GM18951 (cell line): ENCODE measurements around the gene PDZD4.

Source experiments
- POLR2A ChIP-seq: IDR thresholded peaks from 4 replicates; pipeline ENCODE4 v1.6.1; 2011; ENCODE audit warnings: mild to moderate bottlenecking; ENCODE audit not compliant: insufficient read length, insufficient read depth; ENCODE audit errors: extremely low read depth
- in situ Hi-C: fragments of 300-500 bp; cut with MboI; formaldehyde crosslinking; loops from one replicate; pipeline ENCODE4 v1.12.0; 2022; ENCODE audit warnings: low sequenced_read_pairs, mixed read lengths, inconsistent platforms; ENCODE audit not compliant: unreplicated experiment

PDZD4 gene, protein sequence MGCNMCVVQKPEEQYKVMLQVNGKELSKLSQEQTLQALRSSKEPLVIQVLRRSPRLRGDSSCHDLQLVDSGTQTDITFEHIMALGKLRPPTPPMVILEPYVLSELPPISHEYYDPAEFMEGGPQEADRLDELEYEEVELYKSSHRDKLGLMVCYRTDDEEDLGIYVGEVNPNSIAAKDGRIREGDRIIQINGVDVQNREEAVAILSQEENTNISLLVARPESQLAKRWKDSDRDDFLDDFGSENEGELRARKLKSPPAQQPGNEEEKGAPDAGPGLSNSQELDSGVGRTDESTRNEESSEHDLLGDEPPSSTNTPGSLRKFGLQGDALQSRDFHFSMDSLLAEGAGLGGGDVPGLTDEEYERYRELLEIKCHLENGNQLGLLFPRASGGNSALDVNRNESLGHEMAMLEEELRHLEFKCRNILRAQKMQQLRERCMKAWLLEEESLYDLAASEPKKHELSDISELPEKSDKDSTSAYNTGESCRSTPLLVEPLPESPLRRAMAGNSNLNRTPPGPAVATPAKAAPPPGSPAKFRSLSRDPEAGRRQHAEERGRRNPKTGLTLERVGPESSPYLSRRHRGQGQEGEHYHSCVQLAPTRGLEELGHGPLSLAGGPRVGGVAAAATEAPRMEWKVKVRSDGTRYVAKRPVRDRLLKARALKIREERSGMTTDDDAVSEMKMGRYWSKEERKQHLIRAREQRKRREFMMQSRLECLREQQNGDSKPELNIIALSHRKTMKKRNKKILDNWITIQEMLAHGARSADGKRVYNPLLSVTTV

DNA sequence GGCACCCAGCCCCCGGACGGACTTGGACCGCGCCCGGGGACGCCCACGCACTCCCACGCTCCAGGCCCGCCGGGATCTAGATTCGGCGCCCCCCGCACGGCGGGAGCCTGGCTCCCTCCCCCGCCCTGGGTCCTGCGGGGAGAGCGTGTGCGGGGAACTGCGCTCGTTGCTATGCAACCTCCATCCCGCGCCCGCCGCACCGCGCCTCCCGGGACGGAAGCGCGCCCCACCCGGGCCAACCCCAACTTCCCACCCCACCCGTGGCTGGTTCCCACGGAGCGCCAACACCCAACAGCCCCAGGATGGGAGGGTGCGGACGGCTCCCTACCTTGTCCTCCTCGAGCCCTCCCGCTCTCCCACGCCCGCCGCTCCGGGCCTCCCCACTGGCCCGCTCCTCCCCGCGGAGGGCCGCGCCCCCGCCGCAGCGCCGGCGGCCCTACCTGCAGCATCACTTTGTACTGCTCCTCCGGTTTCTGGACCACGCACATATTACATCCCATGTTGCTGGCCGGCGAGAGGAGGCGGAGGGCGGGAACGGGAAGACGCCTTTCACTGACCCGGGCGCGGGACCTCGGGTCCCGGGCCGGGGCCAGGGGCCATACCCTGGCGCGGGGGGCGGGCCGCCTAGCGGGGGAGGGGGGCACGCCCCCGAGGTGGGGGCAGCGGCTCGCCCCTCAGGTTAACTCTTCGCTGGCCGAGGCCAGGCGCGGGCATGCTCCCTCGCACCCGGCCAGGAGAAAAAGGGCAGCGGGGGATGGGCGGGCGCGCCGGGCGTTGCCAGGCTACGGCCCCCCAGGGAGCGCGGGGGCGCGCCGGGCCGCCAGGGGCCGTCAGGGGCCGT lies at the start of gene PDZD4:
PDZD4 (minus strand) TSS at position 746 of the 841 bp plus-strand sequence; CDS start at position 500, 246 bp downstream.
- in situ Hi-C loops, result no loop called here
- TF ChIP-seq POLR2A, result no peak

DNA sequence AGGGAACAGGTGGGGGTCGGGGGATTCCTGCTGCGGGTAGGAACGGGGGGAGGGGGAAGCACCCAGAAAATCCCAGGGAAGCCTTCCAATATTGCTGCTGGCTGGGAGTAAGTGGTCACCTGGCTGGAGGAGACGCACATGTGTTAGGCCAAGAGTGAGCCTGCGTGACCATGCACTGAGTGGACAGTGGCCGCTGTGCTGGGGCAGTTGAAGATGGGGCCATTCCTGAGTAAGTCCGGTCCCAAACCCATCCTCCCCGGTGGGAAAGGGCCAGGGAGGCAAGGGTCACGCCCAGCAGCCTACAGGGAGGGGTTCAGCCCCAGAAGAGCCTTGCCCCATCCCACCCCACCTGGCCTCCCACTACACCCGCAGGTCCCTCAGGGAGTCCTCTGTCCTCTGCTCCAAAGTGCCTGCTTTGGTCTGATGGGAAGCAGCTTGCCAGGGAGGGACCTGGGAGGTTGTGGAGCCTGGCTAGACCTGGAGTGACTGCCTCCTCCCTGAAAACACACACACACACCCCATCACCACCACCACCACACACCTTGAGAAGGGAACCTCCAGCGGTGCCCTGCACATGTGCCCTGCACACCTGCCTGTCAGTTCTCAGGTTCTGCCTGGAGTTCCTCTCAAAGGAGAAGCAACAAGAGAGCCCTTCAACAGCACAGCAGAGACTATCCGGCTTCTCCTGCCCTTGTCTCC lies 49.5 kb upstream of the PDZD4 start:
- in situ Hi-C loops, result no loop called here
- TF ChIP-seq POLR2A, result no peak

DNA sequence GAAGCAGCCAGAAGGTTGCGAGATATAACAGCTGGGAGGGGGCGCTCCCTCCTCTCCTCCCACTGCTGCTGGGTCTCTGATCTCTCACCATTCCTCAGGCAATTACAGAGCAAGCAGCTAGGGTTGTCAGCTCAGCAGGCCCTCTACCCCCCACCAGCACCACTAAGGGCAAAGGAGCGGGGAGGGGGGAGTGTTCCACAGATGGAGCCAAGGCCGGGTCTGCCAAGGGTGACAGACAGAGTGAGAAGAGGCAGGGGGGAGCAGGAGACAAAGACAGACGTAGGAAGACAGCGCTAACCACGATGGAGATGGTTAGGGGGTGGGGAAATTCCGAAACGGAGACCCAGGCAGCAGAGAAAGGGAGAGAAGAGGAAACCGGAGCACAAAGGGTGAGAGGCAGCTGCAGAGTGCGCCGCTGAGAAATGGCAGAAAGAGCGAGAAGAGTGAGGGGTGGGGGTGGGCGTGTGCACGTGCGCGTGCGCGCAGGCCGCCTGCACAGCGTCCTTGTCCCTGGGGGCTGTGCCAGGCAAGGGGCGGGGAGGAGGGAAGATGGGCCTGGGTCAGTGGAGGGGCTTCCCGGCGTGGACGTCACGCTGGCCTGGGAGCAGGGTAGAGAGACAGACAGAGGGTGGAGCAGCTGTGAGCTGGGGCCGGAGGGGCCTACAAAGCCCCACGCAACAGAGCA lies 48.8 kb upstream of the PDZD4 start:
- in situ Hi-C loops, result no loop called here
- no peak for TF ChIP-seq POLR2A

DNA sequence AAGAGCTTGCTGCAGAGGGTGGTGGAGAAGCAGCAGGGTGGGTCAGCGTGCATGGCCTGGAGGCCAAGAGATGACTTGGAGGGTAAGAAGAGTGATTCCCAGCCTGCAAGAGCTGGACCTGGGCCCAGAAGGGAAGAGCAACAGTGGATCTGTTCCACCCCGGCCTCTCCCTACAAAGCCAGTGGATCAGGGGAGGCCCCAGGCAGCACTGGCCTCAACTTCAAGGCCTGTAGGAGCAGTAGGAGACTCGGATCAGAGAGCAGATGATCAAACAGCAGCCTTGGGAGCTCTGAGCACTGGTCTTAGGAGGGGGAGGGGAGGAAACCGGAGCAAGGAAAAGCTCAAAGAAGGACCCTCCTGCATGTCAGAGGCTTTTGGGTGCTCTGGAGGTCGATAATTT lies 48.0 kb upstream of the PDZD4 start:
- in situ Hi-C loops, result no loop called here
- TF ChIP-seq POLR2A, result no peak

DNA sequence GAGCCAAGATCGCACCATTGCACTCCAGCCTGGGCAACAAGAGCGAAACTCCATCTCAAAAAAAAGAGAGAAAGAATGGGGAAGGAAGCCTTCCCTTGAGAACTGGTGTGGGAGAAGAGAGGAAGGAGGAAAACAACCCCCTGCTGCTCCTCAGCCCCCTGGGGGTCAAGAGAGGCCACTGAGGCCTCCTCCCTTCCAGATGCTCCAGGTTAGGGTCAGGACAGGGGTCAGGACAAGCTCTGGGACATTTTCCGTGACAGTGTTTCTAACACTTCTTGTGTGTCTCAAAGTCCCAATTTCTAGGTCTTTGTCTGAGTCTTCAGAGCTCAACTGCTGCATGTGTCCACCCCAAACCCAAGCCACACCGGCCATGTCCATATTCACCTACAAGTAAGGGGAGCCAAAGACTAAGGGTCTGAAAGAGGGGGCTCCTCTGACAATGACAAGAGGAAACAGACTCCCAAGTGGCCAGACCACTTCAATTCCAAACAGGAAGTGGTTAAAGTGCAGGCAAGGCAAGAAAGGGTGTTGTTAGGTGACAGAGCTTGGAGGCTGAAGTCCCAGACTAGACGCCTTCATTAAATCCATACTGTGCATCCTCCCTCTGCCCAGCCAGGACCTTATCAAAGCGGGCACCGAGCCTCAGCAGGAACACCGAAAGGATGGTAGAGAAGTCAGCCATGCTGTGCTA lies 47.4 kb upstream of the PDZD4 start:
- in situ Hi-C loops, result no loop called here
- no peak for TF ChIP-seq POLR2A

DNA sequence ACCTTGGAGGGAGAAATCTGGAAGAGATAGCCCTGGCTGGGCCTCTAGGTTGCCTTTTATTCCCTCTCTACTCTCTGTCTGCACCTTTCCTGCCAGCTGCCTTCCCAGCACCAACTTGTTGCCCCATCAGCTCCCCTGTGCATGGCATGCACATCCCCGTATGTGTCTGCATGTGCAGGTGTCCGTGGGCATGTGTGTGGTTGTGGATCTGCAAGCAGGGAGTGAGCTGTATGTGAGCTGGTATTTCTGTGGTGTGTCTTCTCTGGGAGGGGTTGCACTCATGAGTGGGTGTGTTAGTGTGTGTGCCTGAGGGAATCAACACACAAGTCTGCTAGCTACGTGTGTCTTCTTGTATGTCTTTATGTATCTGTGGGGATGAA lies 45.8 kb upstream of the PDZD4 start:
- no peak for TF ChIP-seq POLR2A

DNA sequence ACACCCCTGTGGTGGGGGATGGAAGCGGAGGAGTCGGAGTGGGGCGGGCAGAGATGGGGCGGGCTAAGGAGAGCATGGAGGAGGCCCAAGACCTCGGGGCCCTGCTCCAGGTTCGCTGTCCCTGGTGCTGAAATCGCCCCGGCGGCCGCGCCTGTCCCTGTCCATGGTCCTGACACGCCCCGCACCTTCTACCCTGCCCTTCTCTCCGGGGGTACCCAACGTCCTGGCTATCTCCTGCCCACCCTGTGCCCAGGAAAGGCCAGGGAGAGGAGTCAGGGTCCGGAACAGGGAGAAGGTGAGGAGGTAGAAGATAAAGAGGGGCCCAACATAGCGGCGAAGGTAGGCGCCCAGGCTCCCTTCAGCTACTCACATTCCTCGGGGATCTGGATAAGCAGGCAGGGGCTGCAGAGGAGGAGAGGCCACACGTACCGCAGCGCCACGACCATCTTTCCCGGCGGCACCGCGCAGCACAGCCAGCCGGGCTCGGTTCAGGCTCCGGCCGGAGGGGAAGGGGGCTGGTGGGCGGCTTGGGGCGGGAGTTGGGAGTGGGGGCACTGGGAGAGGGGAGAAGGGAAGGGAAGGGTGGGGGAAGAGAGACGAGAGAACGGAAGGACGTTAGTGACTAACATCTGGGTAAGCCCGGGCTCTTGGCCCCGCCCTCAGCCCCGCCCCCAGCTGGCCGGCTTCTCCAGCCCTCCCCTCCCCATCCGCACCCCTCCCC lies 45.2 kb upstream of the PDZD4 start:
- in situ Hi-C loops, result no loop called here
- no peak for TF ChIP-seq POLR2A

More for the DNA sequence above, 45.8 kb upstream of the PDZD4 start:
- in situ Hi-C loops, result no loop called here

DNA sequence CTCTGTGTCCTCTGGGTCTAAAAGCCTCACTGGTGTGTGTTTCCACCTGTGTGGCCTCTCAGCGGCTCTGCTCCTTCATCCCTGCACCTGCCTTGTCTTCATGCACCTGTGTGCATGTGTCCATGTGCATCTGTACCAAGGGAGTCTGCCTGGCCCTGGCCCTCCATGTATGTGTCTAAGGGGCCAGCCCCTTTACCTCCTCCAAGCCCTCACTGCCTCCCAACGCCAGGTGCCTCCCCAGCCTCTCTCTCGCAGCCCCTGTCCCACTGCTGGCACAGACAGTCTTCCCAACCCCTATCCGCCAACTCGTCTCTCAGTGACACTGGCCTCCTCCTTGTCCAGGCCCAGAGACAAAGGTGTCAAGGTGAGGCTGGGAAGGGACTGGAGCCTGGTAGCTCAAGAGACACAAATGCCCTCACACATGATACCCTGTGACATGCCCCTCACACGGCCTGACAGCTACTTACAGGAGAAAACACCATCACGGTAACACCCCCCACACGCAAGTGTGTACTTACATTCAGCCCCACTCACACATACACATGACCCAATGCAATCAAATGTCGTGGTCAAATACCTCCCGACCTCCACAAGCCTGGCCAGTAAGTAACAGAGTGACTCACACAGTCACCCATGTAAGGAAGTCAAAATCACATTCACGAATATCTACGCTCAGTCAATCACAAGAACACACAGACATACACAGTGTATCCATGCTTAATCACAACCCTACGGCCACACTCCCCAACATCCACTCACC lies 44.2 kb upstream of the PDZD4 start:
- TF ChIP-seq POLR2A, result no peak
- in situ Hi-C loops, result no loop called here

DNA sequence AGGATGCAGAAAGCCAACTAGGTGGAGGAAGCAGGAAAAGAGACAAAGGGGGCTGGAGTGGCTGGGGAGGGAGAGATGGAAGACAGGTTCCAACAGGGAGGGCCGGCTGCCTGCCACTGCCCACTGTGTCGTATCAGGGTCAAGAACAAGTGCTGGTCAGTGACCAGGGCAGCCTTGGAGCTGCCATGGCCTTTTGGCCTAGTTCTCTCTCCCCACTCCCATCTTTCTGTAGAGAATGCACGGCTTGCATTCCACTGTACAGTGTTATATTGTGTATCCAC lies 43.7 kb upstream of the PDZD4 start:
- no peak for TF ChIP-seq POLR2A
- in situ Hi-C loops, result no loop called here

DNA sequence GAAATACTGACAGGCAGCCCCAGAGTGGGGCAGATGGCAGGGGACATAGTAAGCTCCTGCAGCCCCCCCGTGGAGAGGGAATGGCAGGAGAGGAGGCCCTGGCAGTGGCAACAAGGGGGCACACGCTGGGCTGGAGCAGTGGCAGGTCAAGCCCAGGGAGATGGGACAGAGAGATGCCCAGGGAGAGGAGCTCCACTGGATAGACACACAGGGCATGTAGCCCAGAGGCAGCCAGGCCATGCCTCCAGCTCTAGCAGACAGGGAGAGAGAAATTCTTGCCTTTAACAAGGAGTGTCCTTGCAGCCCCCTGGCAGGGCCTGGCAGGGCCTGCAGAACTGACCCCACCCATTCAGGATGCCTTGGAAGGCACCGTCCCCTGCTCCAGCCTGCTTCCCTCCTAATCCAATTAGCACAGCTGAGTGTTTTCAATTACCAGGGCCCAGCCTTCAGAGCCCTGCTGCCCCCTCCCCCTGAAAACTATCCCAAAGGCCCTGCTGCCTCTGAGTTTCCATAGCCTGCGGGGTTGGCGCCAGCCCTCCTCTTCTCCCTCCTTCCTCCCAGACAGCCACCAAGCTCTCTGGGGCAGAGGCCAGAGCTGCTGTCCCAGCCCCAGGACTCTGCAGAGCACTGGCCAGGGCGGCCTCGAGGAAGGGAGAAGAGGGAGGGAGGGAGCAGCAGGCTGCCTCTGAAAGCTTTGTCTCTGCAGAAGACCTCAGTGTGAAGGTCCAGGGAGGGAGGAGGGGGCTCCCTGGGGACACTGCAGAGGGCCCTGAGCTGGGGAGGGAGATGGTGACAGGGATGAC lies 43.1 kb upstream of the PDZD4 start:
- in situ Hi-C loops, result no loop called here
- TF ChIP-seq POLR2A, result no peak
